NCI-H2227 (cell line): ENCODE results near the gene HOXC10.

Experiments
- DNase-seq: peaks from one replicate; lab custom pipeline; 2025; ENCODE audit not compliant: unreplicated experiment; lab: John Stamatoyannopoulos, UW

HOXC10 gene

GRCh38 chr12:54002278-54002914, 17.4 kb downstream of the HOXC10 start:
- DNase-seq: no peak

- no peak for DNase-seq
Observed at GRCh38 chr12:54002915-54003389, 18.0 kb downstream of the HOXC10 start.

- DNase-seq: no peak
Observed at GRCh38 chr12:54003625-54004024, 18.7 kb downstream of the HOXC10 start.

- no peak for DNase-seq
Observed at GRCh38 chr12:54004063-54004840, 19.3 kb downstream of the HOXC10 start.

GRCh38 chr12:54004841-54005530, 20.0 kb downstream of the HOXC10 start:
- DNase-seq: no peak

GRCh38 chr12:54005531-54005852, 20.5 kb downstream of the HOXC10 start:
- DNase-seq: no peak

GRCh38 chr12:54005853-54006558, 21.1 kb downstream of the HOXC10 start:
- DNase-seq: peak; percentile 82

- no peak for DNase-seq
Observed at GRCh38 chr12:54006559-54007220, 21.7 kb downstream of the HOXC10 start.

- no peak for DNase-seq
Observed at GRCh38 chr12:54007538-54008259, 22.8 kb downstream of the HOXC10 start.

GRCh38 chr12:54008260-54008552, 23.3 kb downstream of the HOXC10 start:
- DNase-seq: no peak

GRCh38 chr12:54009171-54010052, 24.5 kb downstream of the HOXC10 start:
- DNase-seq: peak; percentile 27

GRCh38 chr12:54010053-54010971, 25.4 kb downstream of the HOXC10 start:
- DNase-seq: no peak

- DNase-seq: no peak
Observed at GRCh38 chr12:54010972-54011664, 26.2 kb downstream of the HOXC10 start.

GRCh38 chr12:54011665-54012532, 27.0 kb downstream of the HOXC10 start:
- DNase-seq: no peak

- DNase-seq: no peak
Observed at GRCh38 chr12:54012631-54013409, 27.9 kb downstream of the HOXC10 start.

GRCh38 chr12:54014377-54015017, 29.6 kb downstream of the HOXC10 start:
- no peak for DNase-seq
